ENCODE data around the gene SIX5. TPM values are rescaled to one million over a fixed set of nuclear protein-coding genes. Genes with fewer than 3 reads are reported as not detected.

SIX5 gene
- total and polyA plus RNA-seq, 2 experiments from 2014 or later = 15.6 to 17.0 TPM

DNA sequence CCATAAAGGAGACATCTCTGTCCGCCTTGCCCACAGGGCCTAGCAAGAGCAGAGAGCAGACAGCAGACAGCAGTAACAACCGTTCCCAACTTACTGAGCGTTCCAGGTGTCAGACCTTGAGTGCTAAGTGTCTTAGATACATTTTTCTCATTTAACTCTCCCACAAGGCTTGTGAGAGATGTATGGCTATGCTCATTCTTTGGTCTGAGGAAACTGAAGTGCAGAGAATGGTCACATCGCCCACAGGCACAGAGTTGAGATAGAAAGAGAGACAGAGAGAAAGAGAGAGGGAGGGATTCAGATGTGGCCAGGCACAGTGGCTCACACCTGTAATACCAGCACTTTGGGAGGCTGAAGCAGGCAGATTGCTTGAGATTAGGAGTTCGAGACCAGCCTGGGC, 21.5 kb downstream of the SIX5 start:
- 86% methylated on average over 5 of the region's 5 CpGs for WGBS (ENCODE audit: low lambda C conversion rate, missing lambda C conversion rate)
- no peaks in the 10 kb centered on the region for H3K27me3 ChIP-seq
- TF ChIP-seq EZH2 (IDR thresholded peaks at IDR 0.05; ENCODE audit: borderline replicate concordance) = no peak
- no peak for TF ChIP-seq EZH2phosphoT487 (IDR thresholded peaks at IDR 0.05; ENCODE audit: low read depth, severe bottlenecking, unreplicated experiment)
- TF ChIP-seq, protein P1, sequence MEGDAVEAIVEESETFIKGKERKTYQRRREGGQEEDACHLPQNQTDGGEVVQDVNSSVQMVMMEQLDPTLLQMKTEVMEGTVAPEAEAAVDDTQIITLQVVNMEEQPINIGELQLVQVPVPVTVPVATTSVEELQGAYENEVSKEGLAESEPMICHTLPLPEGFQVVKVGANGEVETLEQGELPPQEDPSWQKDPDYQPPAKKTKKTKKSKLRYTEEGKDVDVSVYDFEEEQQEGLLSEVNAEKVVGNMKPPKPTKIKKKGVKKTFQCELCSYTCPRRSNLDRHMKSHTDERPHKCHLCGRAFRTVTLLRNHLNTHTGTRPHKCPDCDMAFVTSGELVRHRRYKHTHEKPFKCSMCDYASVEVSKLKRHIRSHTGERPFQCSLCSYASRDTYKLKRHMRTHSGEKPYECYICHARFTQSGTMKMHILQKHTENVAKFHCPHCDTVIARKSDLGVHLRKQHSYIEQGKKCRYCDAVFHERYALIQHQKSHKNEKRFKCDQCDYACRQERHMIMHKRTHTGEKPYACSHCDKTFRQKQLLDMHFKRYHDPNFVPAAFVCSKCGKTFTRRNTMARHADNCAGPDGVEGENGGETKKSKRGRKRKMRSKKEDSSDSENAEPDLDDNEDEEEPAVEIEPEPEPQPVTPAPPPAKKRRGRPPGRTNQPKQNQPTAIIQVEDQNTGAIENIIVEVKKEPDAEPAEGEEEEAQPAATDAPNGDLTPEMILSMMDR (IDR thresholded peaks at IDR 0.05; ENCODE audit: poor library complexity) = no peak
- no peaks in the 10 kb centered on the region for H3K4me1 ChIP-seq (ENCODE audit: insufficient read depth)
- no peaks in the 10 kb centered on the region for H3K79me2 ChIP-seq
- H3K9me3 ChIP-seq (ENCODE audit: low read depth) = no peaks in the 10 kb centered on the region
- H4K20me1 ChIP-seq (ENCODE audit: insufficient read depth, poor library complexity, severe bottlenecking) = no peaks in the 10 kb centered on the region
- no peaks in the 10 kb centered on the region for H3K36me3 ChIP-seq (replicated peaks; ENCODE audit: insufficient read depth, low read depth)
- H3K4me3 ChIP-seq = no peak overlapping the region
- H3K9me2 ChIP-seq (replicated peaks; ENCODE audit: insufficient read depth) = no peaks in the 10 kb centered on the region
- DNase-seq (ENCODE audit: low spot score) = no peak
- H3K27ac ChIP-seq = no peak overlapping the region
- H3K4me2 ChIP-seq = no peak overlapping the region
- no peak overlapping the region for H2AFZ ChIP-seq

DNA sequence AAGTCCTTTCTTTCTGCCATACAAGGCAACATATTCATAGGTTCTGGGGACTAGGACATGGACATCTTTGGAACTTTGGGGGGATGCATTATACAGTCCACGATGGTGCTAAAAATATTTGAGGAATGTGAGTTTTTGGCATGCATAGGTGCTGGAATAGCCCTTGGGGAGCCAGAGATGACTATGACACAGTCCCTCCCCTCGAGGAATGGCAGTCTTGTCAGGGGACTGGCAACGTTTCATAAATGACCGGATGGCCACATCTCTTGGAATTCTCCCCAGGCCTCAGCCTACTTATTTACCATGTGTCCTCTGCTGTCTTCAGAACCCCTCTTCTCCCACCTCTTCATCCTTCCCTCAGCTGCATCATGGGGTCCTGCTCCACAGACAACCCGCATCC, 22.2 kb downstream of the SIX5 start:
- no peaks in the 10 kb centered on the region for H4K20me1 ChIP-seq (ENCODE audit: insufficient read depth, poor library complexity, severe bottlenecking)
- no peaks in the 10 kb centered on the region for H3K36me3 ChIP-seq (replicated peaks; ENCODE audit: insufficient read depth, low read depth)
- no peak overlapping the region for H3K4me3 ChIP-seq
- DNase-seq (ENCODE audit: low spot score) = no peak
- no peak overlapping the region for H3K27ac ChIP-seq
- H3K4me1 ChIP-seq (ENCODE audit: insufficient read depth) = no peaks in the 10 kb centered on the region
- no peaks in the 10 kb centered on the region for H3K9me3 ChIP-seq (ENCODE audit: low read depth)
- TF ChIP-seq EZH2phosphoT487 (IDR thresholded peaks at IDR 0.05; ENCODE audit: low read depth, severe bottlenecking, unreplicated experiment) = no peak
- TF ChIP-seq, protein P1 (IDR thresholded peaks at IDR 0.05; ENCODE audit: poor library complexity) = no peak
- TF ChIP-seq EZH2 (IDR thresholded peaks at IDR 0.05; ENCODE audit: borderline replicate concordance) = no peak
- no peaks in the 10 kb centered on the region for H3K9me2 ChIP-seq (replicated peaks; ENCODE audit: insufficient read depth)
- H3K4me2 ChIP-seq = no peak overlapping the region
- no peak overlapping the region for H2AFZ ChIP-seq
- 82% methylated on average over 5 of the region's 5 CpGs for WGBS (ENCODE audit: low lambda C conversion rate, missing lambda C conversion rate)
- H3K79me2 ChIP-seq = no peaks in the 10 kb centered on the region
- no peaks in the 10 kb centered on the region for H3K27me3 ChIP-seq

GRCh38 chr19:45745606-45746005, 23.4 kb downstream of the SIX5 start:
- no peak for TF ChIP-seq EZH2phosphoT487 (IDR thresholded peaks at IDR 0.05; ENCODE audit: low read depth, severe bottlenecking, unreplicated experiment)
- TF ChIP-seq, protein P1 (IDR thresholded peaks at IDR 0.05; ENCODE audit: poor library complexity) = no peak
- no peak for TF ChIP-seq EZH2 (IDR thresholded peaks at IDR 0.05; ENCODE audit: borderline replicate concordance)
- H3K36me3 ChIP-seq (replicated peaks; ENCODE audit: insufficient read depth, low read depth) = no peaks in the 10 kb centered on the region
- H3K4me1 ChIP-seq (ENCODE audit: insufficient read depth) = no peaks in the 10 kb centered on the region
- H3K4me3 ChIP-seq = no peak overlapping the region
- no peak overlapping the region for H2AFZ ChIP-seq
- no peaks in the 10 kb centered on the region for H3K9me3 ChIP-seq (ENCODE audit: low read depth)
- DNase-seq (ENCODE audit: low spot score) = no peak
- no peaks in the 10 kb centered on the region for H3K9me2 ChIP-seq (replicated peaks; ENCODE audit: insufficient read depth)
- no peaks in the 10 kb centered on the region for H3K79me2 ChIP-seq
- H3K4me2 ChIP-seq = no peak overlapping the region
- no peaks in the 10 kb centered on the region for H3K27me3 ChIP-seq
- no peak overlapping the region for H3K27ac ChIP-seq
- 86% methylated on average over 6 of the region's 6 CpGs for WGBS (ENCODE audit: low lambda C conversion rate, missing lambda C conversion rate)
- H4K20me1 ChIP-seq (ENCODE audit: insufficient read depth, poor library complexity, severe bottlenecking) = no peaks in the 10 kb centered on the region

GRCh38 chr19:45742969-45743368, 26.1 kb downstream of the SIX5 start:
- H3K36me3 ChIP-seq (replicated peaks; ENCODE audit: insufficient read depth, low read depth) = no peaks in the 10 kb centered on the region
- no peaks in the 10 kb centered on the region for H3K27me3 ChIP-seq
- H3K27ac ChIP-seq = no peak overlapping the region
- H3K9me3 ChIP-seq (ENCODE audit: low read depth) = no peaks in the 10 kb centered on the region
- no peaks in the 10 kb centered on the region for H4K20me1 ChIP-seq (ENCODE audit: insufficient read depth, poor library complexity, severe bottlenecking)
- no peak for DNase-seq (ENCODE audit: low spot score)
- WGBS (ENCODE audit: low lambda C conversion rate, missing lambda C conversion rate) = 70% methylated on average over 4 of the region's 4 CpGs
- H3K4me3 ChIP-seq = no peak overlapping the region
- no peak overlapping the region for H2AFZ ChIP-seq
- no peaks in the 10 kb centered on the region for H3K79me2 ChIP-seq
- H3K4me1 ChIP-seq (ENCODE audit: insufficient read depth) = no peaks in the 10 kb centered on the region
- H3K9me2 ChIP-seq (replicated peaks; ENCODE audit: insufficient read depth) = no peaks in the 10 kb centered on the region
- no peak overlapping the region for H3K4me2 ChIP-seq
- TF ChIP-seq EZH2phosphoT487 (IDR thresholded peaks at IDR 0.05; ENCODE audit: low read depth, severe bottlenecking, unreplicated experiment) = no peak
- TF ChIP-seq, protein P1 (IDR thresholded peaks at IDR 0.05; ENCODE audit: poor library complexity) = no peak
- TF ChIP-seq EZH2 (IDR thresholded peaks at IDR 0.05; ENCODE audit: borderline replicate concordance) = no peak

Measured in hepatocyte (in vitro differentiated cells).